Activated gamma-delta T cell (primary cell): ENCODE results near the gene RFPL1.
"Not testable (repeated sequence)": the region's sequence is repeated elsewhere in the genome, so short reads cannot be mapped to it uniquely, and the experiment has no call there.

Source experiments
- DNase-seq: peaks from one replicate; lab custom pipeline; 2025; lab: John Stamatoyannopoulos, UW
- total RNA-seq, 2 donors: gene quantifications; one replicate each; lab custom pipeline; 2026; lab: John Stamatoyannopoulos, UW

Gene RFPL1
- 0 reads per million in 2 donors for total RNA-seq

DNA sequence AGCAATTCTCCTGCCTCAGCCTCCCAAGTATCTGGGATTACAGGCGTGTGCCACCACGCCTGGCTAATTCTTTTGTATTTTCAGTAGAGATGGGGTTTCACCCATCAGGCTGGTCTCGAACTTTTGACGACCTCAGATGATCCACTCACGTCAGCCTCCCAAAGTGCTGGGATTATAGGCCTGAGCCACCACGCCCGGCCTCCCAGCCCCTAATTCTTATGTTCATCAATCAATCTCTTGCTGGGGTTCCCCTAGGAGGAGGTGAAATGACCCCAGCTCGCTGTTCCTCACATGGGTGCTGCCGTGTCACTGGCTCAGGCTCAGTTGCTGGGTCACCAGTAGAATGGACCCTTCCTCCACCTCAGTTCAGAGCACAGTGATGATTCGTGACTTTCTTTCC is at the start of gene RFPL1:
TSS of gene RFPL1 (plus strand) at position 301 of the 400 bp plus-strand sequence.
- DNase-seq: not testable (repeated sequence)

DNA sequence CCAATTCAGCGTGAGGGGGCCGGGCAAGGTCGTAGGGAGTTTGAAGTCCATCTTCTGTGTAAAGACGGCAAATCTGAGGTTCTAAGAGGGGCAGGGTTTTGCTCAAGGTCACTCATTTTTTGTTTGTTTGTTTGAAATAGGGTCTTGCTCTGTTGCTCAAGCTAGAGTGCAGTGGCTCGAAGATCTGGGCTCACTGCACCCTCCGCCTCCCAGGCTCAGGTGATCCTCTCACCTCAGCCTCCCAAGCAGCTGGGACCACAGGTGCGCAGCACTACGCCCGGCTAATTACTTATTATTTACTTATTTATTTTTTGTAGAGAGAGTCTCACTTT is 49.7 kb upstream of the RFPL1 start:
- DNase-seq: no peak

DNA sequence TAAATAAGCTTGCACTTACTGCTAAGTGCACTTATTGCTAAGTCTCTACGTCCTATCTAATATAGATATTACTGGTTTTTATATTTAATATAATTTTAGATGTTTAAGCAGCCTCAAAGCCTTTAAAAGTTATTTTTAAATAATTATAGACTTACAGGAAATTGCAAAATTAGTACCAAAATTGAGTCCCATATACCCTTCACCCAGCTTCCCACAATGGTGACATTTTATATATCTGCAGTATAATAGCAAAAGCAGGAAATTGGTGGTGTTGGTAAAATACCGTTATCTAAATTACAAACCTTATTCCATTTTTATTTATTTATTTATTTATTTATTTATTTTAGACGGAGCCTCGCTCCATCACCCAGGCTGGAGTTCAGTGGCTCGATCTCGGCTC is 48.1 kb upstream of the RFPL1 start:
- DNase-seq: no peak

DNA sequence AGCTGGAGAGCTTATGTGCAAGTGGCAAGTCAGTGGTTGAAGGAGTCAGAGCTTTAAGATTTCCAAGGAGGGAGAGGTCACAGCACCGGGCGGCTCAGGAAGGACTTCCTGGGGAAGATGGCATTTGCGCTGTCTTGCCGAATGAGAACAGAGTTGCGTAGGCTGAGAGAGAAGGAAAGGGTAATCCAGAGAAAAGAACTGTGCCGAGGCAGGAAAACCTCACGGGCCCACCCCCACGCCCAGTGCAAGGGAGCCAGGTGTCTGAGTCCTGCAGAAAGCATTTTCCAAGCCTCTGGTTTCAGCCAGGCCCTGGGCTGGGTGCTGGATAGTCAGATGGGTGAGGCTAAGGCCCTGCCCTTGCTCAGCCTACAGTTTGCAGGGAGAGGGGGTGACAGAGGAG is 46.8 kb upstream of the RFPL1 start:
- DNase-seq: no peak

DNA sequence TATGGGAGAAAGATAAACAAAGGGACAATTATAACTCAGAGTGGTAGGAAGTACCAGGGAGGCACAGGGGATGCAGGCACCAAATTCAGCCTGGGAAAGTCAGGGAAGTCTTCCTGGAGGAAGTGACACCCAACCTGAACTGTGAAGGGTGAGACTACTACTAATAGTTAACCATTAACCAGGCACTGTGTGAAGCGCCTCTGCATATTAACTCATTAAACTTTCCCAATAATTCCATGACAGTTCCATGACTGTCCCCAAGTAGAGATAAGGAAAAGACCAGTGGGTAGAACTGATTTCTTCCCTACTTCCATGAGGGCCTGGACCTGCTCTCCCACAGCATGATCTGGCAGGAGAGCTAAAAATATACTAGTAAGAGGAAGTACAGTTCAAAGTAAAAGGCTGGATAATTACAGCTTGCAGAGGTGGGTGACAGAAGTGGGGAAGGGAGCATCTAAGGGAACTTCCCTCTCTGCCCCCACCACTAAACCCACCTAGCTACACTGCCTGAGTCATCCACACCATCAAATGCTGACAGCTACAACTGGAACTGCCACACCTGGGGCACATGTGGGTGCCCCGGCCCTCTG is 45.3 kb upstream of the RFPL1 start:
- no peak for DNase-seq

DNA sequence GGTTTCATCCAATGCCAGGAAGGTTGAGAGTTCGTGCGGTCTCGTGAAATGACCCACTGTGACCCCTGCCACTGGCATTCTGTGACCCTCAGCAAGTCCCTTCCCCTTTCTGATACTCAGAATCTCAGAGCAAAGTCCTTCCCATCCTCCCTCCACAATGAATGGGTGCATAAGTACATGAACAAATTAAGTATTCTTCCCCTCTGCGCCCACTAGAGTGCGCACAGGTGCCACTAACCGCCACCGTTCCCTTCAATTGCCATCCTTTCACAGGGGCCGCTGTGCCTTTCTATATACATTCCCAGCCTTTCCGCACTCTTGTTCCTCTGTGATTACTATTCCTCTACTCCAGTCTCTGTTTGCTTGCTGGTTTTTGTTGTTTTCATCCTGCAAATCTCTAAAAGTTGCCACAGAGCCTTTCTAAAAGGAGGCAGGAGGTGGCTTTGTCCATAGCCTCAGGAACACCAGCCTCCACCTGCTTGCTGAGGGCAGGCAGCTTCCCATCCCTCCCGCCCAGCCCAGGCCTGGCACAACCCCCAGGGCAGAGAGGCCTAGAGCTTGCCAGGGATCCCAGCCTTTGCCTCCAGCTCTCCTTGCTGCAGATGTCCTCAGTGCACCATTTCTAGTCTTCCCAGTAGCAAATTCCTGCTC is 43.3 kb upstream of the RFPL1 start:
- DNase-seq: no peak

DNA sequence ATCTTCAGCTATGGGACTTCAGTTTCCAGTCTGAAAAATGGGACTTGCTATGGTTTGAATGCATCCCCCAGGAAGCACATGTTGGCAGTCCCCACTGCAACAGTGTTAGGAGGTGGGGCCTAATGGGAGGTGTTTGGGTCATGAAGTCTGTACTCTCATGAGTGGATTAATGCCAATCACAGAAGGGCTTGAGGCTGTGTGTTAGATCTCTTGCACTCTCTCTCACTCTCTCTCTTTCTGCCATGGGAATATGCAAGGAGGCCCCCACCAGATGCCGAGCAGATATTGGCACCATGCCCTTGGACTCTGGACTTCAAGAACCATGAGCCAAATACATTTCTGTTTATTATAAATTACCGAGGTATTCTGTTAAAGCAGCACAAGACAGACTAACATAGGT is 42.3 kb upstream of the RFPL1 start:
- no peak for DNase-seq

DNA sequence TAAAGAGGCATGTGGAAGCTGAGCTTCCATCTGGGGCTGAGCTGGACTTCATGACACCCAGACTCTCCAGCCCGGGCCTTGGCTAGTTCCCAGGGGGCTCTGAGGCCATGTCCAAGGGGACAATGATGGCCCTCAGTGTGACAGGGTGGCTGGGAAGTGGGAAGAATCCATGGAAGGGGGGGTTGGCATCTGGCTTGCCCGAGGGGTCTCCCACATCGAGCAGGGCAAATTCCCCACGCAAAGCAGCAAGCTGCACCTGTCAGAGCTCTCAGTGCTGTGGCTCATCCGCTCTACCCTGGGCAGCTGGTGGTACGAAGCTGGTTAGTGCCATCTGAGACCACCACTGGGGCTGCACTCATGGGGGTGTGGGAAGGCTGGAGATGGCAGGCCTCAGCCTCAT is 40.6 kb upstream of the RFPL1 start:
- no peak for DNase-seq

DNA sequence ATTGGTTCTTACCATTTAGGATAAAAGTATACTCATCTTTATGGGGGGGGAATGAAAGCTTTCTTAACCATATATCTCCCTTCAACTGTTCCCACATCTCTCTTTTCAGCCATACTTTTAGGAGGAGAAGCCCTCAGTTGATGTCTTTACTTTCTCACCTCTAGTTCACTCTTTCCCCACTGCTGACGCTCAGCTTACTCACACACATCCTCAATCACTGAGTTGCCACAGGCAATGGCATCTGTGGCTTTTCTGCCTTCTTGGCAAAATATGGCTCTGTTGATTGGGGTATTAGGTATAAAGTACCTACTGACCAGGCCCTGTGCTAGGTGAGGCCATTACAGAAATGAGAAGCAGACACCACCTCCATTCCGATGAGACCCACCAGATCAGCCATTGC is 37.8 kb upstream of the RFPL1 start:
- no peak for DNase-seq

DNA sequence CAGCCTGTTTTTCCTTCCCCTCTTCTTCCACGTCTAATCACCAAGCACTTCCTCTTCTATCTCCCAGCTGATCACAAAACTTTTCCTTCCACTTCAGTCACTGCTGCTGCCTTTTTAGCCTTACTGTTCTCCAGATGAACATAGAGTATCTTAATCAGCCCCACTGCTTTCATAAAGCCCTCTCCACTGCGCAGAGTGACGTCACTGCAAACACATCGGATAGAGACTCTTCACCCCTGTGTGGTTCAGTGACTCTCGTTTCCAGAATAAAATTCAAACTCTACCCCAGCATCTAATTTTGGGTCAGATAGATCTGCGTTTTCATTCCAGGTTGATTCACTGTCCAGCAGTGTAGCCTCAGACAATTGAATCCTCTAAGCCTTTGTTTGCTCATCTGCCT is 36.8 kb upstream of the RFPL1 start:
- DNase-seq: not testable (repeated sequence)

DNA sequence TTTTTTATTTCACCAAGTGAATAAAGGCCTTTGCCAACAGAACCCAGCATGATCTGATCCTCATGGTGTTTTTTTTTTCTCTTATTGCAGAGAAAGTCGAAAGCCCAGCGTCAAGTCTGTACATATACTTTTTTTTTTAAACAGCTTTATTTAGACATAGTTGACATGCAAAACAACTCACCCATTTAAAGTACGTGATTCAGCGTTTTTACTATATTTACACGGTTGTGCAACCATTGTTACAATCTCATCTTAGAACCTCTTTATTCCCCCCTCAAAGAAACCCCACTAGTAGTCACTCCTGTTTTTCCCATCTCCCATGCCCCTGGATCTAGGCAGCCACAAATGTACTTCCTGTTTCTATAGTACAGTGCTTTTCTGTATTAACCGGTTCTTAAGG is 29.4 kb upstream of the RFPL1 start:
- DNase-seq: no peak

DNA sequence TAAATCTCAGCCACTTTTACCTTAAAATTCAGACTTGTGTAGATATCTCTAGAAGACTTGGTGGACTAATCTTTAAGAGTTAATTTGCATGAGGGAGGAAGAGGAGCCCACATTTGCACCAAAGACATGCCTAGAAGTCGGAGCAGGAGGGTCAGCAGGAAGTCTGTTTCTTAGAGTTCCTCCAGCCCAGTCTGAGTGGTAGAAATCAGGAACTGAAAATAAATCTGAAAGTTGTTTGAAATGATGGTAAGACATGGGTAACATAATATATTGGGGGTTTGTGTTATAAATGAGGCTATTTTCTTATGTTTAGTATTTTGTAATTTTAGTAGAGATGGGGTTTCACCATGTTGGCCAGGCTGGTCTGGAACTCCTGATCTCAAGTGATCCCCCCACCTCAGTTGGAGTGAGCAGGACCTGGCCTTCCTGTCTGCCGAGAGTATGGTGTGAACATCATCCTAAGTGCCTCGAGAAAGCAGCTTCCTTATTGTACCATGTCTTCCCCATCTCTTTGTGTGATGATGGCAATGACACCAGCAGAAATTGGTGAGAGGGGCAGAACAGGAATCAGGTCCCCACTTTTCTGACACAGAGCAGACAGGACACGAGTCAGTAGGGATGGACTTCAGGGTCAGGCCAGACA is 26.7 kb upstream of the RFPL1 start:
- not testable (repeated sequence) for DNase-seq

DNA sequence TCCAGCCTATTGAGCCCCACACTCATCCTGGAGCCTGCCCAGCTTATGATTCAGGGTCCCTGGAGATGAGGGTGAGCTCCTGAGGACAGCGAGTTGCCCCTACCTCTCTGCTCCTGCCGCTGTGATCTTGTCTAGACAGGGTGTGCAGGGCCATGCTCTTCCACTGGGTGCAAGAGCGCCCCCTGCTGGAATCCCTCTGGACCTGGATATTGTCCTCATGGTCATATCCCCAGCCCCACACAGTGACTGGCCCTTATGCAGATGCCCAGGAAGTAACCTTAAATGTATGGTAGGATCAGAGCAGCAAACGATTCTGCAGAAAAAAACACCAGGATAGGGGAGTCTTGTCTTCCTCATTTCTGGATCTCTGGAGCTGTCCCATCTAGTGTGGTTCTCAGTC is 25.6 kb upstream of the RFPL1 start:
- DNase-seq: not testable (repeated sequence)

DNA sequence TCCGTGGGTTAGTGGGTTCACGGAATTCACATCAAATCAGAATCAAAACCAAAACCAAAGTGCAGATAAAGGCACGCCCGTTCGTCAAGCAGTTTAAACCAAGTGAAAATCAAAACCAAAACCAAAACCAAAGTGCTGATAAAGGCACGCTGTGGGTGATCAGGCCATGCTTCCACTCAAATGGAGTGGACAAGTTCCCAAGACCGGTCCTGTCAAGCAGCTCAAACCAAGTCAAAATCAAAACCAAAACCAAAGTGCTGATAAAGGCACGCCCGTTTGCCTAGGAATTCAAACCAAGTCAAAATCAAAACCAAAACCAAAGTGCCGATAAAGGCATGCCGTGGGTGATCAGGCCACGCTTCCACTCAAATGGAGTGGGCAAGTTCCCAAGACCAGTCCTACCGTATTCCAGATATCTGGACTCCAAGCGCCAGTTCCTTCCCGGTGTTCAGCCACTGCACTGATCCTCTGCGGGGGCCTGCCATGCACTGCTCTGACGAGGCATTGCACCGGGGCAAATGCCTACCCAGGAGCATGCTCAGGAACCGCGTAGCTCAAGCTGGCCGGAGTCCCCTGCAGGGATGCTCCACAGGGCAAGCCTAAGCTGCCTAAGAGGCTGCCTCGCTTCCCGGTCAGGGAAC is 23.3 kb upstream of the RFPL1 start:
- DNase-seq: not testable (repeated sequence)

DNA sequence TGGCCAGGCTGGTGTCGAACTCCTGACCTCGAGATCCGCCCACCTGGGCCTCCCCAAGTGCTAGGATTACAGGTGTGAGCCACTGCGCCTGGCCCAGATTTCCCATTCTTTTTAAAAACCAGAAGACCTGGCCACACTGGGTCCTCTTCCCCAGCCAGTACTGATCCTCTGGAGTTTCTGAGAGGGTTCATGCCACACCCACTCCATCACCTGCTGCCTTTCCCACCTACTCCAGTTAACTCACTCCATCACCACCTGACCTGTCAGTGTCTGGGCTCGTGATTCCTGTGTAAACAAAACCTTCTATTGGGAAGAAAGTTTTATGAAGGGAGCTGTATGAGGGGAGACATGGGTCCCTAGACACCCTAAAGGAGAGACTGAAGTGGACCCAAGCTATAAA is 19.7 kb upstream of the RFPL1 start:
- DNase-seq: not testable (repeated sequence)

DNA sequence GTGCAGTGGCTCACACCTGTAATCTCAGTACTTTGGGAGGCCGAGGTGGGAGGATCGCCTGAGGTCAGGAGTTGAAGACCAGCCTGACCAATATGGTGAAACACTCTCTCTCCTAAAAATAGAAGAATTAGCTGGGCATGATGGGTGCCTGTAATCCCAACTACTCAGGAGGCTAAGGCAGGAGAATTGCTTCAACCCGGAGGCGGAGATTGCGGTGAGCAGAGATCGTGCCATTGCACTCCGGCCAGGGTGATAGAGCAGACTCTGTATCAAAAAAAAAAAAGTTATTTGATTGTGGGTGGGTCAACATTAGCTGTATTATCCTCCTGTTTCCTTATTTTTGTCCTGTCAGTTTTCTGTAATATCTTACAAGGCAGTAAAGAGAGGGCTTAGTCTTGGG is 11.9 kb upstream of the RFPL1 start:
- no peak for DNase-seq

DNA sequence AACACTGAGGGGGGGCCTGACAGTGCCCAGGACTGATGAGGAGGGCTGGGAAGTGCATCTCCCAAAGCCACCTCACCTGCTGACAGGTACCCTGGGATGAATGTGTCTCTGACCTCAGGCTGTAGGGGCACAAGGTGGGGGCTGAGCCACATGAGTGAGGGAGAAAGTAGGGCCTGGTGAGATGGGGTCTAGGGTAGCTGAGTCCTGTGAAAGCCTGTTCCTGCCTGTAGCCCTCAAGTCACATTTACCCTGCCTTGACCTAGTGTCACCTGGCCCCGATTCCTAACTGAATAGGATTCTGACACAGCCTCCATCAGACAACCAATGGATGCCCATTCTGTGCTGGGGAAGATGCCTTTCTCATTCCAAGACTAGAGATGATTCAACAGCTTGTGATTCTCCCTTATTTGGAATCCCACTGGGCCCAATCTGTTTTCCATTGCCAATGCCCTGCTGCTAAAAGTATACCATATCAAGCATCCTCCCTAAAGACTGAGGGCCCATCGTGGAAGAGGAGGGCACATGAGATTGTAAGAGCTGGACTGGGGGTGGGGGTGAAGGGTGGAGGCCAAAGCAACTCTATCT is 11.1 kb upstream of the RFPL1 start:
- no peak for DNase-seq

DNA sequence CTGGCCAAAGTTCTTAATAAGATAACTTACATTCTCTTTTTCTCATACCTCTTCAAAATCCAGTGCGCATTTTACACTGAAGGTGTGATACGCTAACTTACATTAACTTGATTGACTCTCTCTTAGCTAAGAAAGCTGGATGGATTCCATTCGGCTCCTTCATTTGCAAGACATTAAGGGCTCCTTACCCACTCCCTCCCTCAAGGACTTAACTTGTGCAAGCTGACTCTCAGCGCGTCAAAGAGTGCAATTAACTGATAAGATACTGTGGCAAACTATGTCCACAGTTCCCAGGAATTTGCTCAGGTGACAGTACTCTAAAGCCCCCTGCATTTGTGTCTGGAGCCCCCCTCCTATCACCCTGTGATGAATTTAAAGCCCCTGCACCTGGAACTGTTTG is 6.4 kb upstream of the RFPL1 start:
- DNase-seq: no peak

DNA sequence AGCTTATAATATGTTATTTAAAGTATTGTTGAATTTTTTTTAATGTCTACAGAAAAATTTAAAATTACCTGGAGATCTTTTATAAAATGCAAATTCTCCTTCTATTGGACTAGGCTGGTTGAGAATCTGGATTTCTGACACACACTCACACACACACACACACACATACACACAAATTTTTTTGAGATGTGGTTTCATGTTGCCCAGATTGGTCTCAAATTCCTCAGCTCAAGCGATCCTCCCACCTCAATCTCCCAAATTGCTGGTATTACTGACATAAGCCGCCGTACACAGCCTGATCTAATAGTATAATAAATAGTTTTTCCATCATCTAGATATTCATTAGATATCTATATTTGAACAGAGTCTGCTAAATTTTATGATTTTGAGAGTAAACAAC is 4.5 kb upstream of the RFPL1 start:
- no peak for DNase-seq

DNA sequence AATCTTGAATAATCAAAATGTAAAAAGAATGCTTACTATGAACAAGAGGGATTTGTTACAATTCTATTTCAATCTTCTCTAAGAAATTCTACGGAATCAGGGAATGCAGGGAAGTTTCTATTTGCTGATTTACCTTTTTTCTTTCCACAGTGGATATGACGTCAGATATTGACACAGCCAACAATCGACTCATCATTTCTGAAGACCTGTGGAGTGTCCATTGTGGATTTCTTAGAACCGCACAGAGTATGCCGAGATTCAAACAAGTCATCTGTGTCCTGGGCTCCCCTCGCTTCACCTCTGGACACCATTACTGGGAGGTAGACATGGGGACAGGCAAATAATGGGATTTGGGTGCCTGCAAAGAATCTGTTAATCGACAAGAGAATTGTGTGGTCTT is 4.1 kb upstream of the RFPL1 start:
- no peak for DNase-seq

DNA sequence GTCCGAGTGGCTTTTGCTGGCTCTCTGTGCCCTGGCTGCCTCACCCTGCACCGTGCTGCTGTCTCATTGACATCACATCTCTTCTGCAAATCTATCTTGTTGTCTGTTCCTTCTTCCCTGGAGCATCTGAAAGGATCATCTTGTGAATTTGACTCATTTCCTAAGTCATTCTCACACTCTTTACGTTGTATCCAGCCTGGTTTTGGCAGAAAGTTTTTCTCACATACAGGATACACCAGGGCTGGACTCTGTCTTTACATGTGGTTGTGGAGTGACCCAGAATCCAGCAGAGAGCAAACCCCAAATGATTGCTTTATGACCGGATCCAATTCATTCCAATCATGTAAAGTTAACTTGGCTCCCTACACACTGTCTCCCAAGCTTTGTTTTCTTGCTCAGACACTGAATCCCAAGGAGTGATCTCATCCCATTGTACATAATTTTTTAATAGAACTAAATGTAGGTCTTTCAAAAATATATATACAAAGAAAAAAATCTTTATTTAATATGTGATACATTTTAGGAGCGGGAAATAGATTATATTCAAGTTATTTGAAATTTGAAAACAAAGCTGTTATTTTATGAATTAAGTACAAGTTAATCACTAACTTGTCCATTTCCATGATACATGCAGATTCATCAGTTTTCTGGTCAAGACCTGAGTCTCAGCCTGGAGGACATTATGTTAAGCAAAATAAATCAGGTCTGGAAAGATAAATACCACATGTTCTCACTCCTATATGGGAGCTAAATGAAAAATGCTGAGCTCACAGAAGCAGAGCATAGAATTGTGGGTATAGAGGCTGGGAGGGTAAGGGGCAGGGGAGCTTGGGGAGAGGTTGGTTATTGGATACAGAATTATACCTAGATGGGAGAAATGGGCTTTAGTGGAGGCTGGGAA is 2.9 kb upstream of the RFPL1 start:
- no peak for DNase-seq

DNA sequence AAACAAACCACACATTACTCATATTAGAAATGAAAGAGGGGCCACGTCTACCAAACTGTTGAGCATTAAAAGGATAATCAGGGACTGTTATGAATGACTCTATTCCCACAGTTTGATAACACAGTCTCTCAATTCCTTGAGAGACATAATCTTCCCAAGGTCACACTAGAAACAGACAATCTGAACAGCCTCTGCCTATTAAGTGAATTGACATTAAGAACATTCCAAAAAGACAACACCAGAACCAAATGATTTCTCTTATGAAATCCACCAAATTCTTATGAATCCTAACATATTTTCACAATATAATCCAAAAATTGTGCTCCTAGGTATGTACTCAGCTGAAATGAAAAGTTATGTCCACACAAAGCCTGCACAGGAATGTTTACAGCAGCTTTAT is 4.6 kb downstream of the RFPL1 start:
- no peak for DNase-seq
